ENCODE data around the gene ADCY3.

DNA sequence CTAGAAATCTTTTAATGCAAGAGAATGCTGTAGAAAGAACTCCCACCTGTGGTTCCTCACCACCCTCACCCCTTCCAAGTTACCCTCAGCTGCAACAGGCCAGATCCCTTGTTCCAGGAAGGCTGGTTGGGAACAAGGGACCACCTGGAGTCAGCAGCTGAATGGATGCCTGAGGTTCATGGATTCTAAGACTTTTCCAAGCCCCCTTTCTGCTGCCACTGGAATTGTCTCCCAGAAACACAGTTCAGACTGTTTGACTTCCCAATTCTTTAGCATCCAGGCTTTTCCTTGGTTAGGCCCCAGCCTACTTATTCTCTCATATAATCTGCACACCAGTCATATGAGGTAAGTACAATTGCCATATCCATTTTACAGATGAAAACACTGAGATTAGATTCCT, 8.0 kb upstream of the ADCY3 start:
- TF ChIP-seq, protein P1, sequence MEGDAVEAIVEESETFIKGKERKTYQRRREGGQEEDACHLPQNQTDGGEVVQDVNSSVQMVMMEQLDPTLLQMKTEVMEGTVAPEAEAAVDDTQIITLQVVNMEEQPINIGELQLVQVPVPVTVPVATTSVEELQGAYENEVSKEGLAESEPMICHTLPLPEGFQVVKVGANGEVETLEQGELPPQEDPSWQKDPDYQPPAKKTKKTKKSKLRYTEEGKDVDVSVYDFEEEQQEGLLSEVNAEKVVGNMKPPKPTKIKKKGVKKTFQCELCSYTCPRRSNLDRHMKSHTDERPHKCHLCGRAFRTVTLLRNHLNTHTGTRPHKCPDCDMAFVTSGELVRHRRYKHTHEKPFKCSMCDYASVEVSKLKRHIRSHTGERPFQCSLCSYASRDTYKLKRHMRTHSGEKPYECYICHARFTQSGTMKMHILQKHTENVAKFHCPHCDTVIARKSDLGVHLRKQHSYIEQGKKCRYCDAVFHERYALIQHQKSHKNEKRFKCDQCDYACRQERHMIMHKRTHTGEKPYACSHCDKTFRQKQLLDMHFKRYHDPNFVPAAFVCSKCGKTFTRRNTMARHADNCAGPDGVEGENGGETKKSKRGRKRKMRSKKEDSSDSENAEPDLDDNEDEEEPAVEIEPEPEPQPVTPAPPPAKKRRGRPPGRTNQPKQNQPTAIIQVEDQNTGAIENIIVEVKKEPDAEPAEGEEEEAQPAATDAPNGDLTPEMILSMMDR (IDR thresholded peaks at IDR 0.05), result no peak
- TF ChIP-seq POLR2A (IDR thresholded peaks at IDR 0.05) (no peak), EP300 (IDR thresholded peaks at IDR 0.05) (no peak)
